Suprapubic skin (tissue), 4 donors: ENCODE measurements around the gene PTPRM.

ENCODE experiments used
- EP300 ChIP-seq: sonication (generic); formaldehyde crosslinking; IDR thresholded peaks from one replicate; pipeline ENCODE4 v1.6.1; 2017; ENCODE audit warnings: antibody characterized with exemption
- POLR2A ChIP-seq, 2 donors: fragments of 450-650 bp; IDR thresholded peaks; one replicate each; pipeline ENCODE4 v1.6.1; 2017; ENCODE audit warnings: antibody characterized with exemption in 2 of 2, mild to moderate bottlenecking in 2 of 2, moderate library complexity in 2 of 2
- POLR2AphosphoS5 ChIP-seq, 3 donors: sonication (generic); formaldehyde crosslinking; IDR thresholded peaks; one replicate each; pipeline ENCODE4 v1.6.1; 2017; ENCODE audit warnings: antibody characterized with exemption in 3 of 3
- TF ChIP-seq, protein P1 (sequence below), 2 donors: fragments of 200-600 bp in 1 of 2; fragments of 450-650 bp in 1 of 2; sonication (generic) in 1 of 2; IDR thresholded peaks; one replicate each; pipeline ENCODE4 v1.5.1; 2016 to 2019; ENCODE audit warnings: antibody characterized with exemption in 2 of 2, mild to moderate bottlenecking in 1 of 2, moderate library complexity in 1 of 2

- TF ChIP-seq, protein P1, sequence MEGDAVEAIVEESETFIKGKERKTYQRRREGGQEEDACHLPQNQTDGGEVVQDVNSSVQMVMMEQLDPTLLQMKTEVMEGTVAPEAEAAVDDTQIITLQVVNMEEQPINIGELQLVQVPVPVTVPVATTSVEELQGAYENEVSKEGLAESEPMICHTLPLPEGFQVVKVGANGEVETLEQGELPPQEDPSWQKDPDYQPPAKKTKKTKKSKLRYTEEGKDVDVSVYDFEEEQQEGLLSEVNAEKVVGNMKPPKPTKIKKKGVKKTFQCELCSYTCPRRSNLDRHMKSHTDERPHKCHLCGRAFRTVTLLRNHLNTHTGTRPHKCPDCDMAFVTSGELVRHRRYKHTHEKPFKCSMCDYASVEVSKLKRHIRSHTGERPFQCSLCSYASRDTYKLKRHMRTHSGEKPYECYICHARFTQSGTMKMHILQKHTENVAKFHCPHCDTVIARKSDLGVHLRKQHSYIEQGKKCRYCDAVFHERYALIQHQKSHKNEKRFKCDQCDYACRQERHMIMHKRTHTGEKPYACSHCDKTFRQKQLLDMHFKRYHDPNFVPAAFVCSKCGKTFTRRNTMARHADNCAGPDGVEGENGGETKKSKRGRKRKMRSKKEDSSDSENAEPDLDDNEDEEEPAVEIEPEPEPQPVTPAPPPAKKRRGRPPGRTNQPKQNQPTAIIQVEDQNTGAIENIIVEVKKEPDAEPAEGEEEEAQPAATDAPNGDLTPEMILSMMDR (IDR thresholded peaks at IDR 0.05), result no peak
- TF ChIP-seq POLR2AphosphoS5 (IDR thresholded peaks at IDR 0.05) (no peak), POLR2A (IDR thresholded peaks at IDR 0.05) (no peak), EP300 (no peak)
Measured at GRCh38 chr18:8339210-8339609, 772.1 kb downstream of the PTPRM start.
